GM10266 (cell line): ENCODE results near the gene KANSL1L.

Experiments
- DNase-seq: peaks from one replicate; pipeline ENCODE4 v3.0.0; 2012; ENCODE audit errors: extremely low spot score
- TF ChIP-seq, protein P1 (sequence below): IDR thresholded peaks from 2 replicates; pipeline ENCODE4 v1.5.1; 2012; ENCODE audit warnings: mild to moderate bottlenecking, low read depth; ENCODE audit not compliant: control insufficient read depth, insufficient read depth; ENCODE audit errors: missing control alignments

Gene KANSL1L

DNA sequence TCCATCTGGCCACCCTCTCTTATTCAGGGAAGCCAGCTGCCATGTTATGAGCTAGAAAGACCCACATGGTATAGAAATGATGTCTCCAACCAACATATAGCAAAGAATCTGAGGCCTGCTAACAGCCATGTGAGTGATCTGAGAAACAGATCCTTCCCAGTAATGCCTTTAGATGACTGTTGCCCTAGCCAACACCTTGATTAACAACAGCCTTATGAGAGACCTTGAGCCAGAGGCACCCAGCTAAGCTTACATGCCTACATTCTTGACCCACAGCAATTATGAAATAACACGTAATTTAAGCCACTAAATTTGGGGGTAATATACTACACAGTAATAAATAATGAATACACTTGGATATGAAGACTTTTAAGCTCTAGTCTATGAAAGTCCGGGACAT is 13.0 kb downstream of the KANSL1L start:
- DNase-seq: no peak

DNA sequence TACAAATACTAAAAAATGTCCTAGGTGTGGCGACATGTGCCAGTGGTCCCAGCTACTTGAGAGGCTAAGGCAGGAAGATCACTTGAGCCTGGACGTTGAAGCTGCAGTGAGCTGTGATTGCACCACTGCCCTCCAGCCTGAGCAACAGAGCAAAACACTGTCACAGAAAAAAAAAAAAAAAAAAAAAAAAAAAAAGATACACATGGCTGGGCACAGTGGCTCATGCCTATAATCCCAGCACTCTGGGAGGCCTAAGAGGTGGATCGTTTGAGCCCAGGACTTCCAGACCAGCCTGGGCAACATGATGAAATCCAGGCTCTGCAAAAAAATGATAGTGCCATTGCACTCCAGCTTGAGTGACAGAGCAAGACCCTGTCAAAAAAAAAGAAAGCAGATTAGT is 13.7 kb downstream of the KANSL1L start:
- TF ChIP-seq, protein P1, sequence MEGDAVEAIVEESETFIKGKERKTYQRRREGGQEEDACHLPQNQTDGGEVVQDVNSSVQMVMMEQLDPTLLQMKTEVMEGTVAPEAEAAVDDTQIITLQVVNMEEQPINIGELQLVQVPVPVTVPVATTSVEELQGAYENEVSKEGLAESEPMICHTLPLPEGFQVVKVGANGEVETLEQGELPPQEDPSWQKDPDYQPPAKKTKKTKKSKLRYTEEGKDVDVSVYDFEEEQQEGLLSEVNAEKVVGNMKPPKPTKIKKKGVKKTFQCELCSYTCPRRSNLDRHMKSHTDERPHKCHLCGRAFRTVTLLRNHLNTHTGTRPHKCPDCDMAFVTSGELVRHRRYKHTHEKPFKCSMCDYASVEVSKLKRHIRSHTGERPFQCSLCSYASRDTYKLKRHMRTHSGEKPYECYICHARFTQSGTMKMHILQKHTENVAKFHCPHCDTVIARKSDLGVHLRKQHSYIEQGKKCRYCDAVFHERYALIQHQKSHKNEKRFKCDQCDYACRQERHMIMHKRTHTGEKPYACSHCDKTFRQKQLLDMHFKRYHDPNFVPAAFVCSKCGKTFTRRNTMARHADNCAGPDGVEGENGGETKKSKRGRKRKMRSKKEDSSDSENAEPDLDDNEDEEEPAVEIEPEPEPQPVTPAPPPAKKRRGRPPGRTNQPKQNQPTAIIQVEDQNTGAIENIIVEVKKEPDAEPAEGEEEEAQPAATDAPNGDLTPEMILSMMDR: no peak
- no peak for DNase-seq

More for the DNA sequence above, 13.0 kb downstream of the KANSL1L start:
- TF ChIP-seq, protein P1: no peak

DNA sequence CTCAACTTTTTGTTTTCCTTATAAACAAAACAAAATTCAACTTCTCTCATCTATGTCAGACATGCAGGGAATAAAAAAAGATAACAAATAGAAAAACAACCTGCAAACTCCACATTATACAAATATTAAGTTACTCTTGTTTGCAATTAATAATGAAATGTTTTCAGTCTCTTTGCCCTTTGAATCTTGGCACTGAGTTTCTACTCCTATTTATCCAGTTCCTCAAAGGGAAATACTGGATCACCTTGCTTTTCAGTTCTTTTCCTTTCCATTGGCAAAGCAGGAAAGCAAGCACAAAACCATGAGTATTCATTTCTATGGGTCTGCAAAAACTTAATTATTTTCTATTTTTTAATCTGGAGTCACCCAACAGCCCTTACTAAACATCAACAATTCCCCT is 23.6 kb downstream of the KANSL1L start:
- no peak for DNase-seq
- TF ChIP-seq, protein P1: no peak

DNA sequence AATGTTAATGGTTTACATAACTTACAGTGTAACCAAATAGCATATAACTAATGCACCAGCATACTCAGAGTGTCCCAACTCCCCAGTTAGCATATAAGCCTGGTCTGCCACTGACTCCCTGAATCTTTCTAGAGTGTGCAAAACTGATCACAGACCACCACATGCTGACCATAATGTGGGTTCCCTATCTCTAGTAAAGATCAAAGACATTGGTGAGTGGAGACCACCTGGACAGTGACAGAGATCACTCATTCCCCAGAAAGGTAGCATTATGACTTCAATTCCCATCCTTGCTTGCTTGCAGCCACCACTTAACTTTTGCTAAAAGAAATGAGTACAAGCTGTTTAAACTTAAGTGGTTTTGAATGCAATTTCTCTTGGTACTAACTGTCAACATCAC is 39.0 kb downstream of the KANSL1L start:
- no peak for DNase-seq
- TF ChIP-seq, protein P1: no peak

DNA sequence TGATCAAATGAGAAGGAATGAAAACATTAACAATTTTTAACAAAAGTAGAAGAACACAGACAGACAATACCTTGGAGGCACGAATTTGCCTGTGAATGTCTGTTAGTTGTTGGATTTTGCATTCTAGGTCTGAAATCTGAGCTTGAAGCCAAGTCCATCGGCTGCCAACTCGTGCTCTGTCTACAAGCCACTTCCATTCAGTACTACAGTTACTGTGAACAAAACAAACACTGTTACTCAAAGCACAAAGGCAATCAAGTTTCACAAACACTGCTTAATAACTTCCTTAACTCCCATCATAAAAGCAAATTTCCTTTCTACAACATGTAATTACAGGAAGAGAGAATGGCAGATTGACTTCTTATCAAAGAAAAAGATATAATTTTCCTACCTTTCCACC is 42.2 kb downstream of the KANSL1L start:
- no peak for DNase-seq
- TF ChIP-seq, protein P1: no peak

DNA sequence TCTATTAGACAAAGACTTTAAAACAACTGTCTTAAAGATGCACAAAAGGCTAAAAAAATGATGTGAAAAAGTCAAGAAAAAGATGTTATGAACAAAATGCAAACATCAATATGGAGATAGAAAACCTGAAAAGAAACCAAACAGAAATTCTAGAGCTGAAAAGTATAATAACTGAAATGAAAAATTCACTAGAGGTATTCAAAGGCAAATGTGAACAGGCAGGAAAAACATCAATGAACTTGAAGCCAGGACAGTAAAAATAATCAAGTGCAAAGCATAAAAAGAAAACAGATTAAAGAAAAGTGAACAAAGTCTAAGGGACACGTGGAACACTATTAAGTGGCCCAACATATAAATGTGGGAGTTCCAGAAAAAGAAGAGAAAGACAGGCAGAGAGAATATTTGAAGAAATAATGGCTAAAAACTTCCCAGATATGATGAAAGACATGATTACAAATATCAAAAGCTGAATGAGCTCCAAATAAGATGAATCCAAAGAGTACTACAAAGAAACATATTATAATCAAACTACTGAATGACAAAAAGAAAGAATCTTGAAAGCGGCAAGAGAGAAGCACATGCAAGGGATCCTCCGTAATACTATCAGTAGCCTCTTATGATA is 57.5 kb downstream of the KANSL1L start:
- DNase-seq: no peak

DNA sequence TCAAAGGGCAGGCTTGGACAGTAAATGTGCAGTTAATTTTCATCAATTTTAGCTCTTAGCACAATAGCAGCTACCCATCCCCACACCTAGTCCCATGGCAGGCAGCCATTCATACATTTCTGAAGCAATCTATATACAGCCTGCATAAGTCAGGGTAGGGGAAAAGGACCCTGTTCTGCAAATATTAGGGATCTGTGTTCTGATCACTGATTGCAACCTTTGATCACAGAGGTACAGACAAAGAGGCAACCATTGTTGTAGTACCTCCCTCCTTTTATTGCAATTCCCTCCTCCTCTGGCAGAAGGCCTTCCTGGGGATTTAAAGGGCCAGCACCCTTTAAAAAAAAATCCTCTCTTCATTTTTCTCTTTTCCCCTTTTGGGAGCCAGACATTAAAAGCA is 58.3 kb downstream of the KANSL1L start:
- DNase-seq: no peak
- TF ChIP-seq, protein P1: no peak

More for the DNA sequence above, 57.5 kb downstream of the KANSL1L start:
- TF ChIP-seq, protein P1: no peak
